AG09309 (cell line): ENCODE measurements around the gene SLC39A10.

Experiments used
- DNase-seq: peaks from one replicate; pipeline ENCODE4 v3.0.0-alpha.2; 2010; ENCODE audit warnings: low read depth
- H3K4me3 ChIP-seq: 2 replicates; pipeline ENCODE4 v1.5.1; 2011; ENCODE audit warnings: mild to moderate bottlenecking, low read depth, low read length, moderate library complexity; ENCODE audit not compliant: control insufficient read depth
- CTCF ChIP-seq: IDR thresholded peaks from 2 replicates; pipeline ENCODE4 v1.5.1; 2011; ENCODE audit warnings: mild to moderate bottlenecking, low read depth, low read length, inconsistent platforms; ENCODE audit not compliant: insufficient read depth, control insufficient read depth; ENCODE audit errors: missing control alignments

SLC39A10 gene

GRCh38 chr2:195651046-195651445 lies 6.0 kb upstream of the SLC39A10 start:
- DNase-seq, result no peak
- no peak overlapping the region for H3K4me3 ChIP-seq
- no peak for TF ChIP-seq CTCF

GRCh38 chr2:195652911-195653310 lies 4.1 kb upstream of the SLC39A10 start:
- no peak overlapping the region for H3K4me3 ChIP-seq
- DNase-seq, result no peak
- TF ChIP-seq CTCF, result no peak

- H3K4me3 ChIP-seq, result peak overlapping the region; percentile 16
- TF ChIP-seq CTCF, result no peak
- no peak for DNase-seq
These were observed 716 bp upstream of the SLC39A10 start for GRCh38 chr2:195656161-195656858.

GRCh38 chr2:195657634-195658540 lies 861 bp downstream of the SLC39A10 start:
- peak overlapping the region; percentile 97 for H3K4me3 ChIP-seq
- no peak for TF ChIP-seq CTCF
- peak; percentile 58 for DNase-seq

GRCh38 chr2:195658541-195658890 lies 1.5 kb downstream of the SLC39A10 start:
- peak; percentile 39 for DNase-seq
- H3K4me3 ChIP-seq, result peak overlapping the region; percentile 97
- no peak for TF ChIP-seq CTCF

- DNase-seq, result no peak
- no peak for TF ChIP-seq CTCF
- peak overlapping the region; percentile 97 for H3K4me3 ChIP-seq
These were observed 2.1 kb downstream of the SLC39A10 start for GRCh38 chr2:195659114-195659513.
